Subcutaneous adipose tissue (tissue), 4 donors: ENCODE results near the gene LY6G6C. TPM values are rescaled to one million over a fixed set of nuclear protein-coding genes. Genes with fewer than 3 reads are reported as not detected.

Experiments
- CTCF ChIP-seq: fragments of 450-650 bp; IDR thresholded peaks from one replicate; pipeline ENCODE4 v1.5.1; 2016; ENCODE audit warnings: low read depth, mild to moderate bottlenecking, control low read depth, antibody characterized with exemption, moderate library complexity
- total RNA-seq, 4 donors: library from RNA; depleted of rRNA; stranded (reverse); fragments of >200 nt; gene quantifications; one replicate each; pipeline ENCODE4 v1.1.0, GENCODE V29; 2016

LY6G6C gene
- total RNA-seq, 4 donors from 2014 or later: not detected

- TF ChIP-seq CTCF: no peak
Observed at GRCh38 chr6:31706599-31706998, 14.9 kb downstream of the LY6G6C start, which contains the start of gene LY6G6F. LY6G6F (plus strand) TSS chr6:31706866; CDS start chr6:31706907, 41 bp downstream.

- TF ChIP-seq CTCF: no peak
Observed at GRCh38 chr6:31705931-31706330, 15.6 kb downstream of the LY6G6C start.

- TF ChIP-seq CTCF: no peak
Observed at GRCh38 chr6:31702819-31703716, 18.5 kb downstream of the LY6G6C start, which contains the start of gene ABHD16A. ABHD16A (minus strand) TSS chr6:31703324; CDS start chr6:31703281, 43 bp downstream.

GRCh38 chr6:31702405-31702818 is 19.1 kb downstream of the LY6G6C start:
- no peak for TF ChIP-seq CTCF

GRCh38 chr6:31701666-31702404 is 19.7 kb downstream of the LY6G6C start:
- TF ChIP-seq CTCF: no peak

GRCh38 chr6:31700740-31701401 is 20.7 kb downstream of the LY6G6C start:
- no peak for TF ChIP-seq CTCF
